HepG2 (cell line): ENCODE measurements around the gene MAB21L4. TPM values are rescaled to one million over a fixed set of nuclear protein-coding genes. Genes with fewer than 3 reads are reported as not detected.

Source experiments
- ATAC-seq: fragments of 200-7000 bp; cut with Tn5 transposase; 3 replicates; pipeline ENCODE4 v1.9.1; 2020; ENCODE audit warnings: mild to moderate bottlenecking, moderate library complexity
- BruUV-seq: library from RNA; stranded (reverse); fragments of 400-500 nt; replicated peaks from 2 replicates; lab custom pipeline; 2021; lab: Mats Ljungman, UMichigan
- CTCF ChIA-PET: fragments of 300-600 bp; formaldehyde crosslinking; extraction: SDS; loops from one replicate; lab custom pipeline; 2021; ENCODE audit warnings: low total read pairs, inconsistent platforms, low intra/inter-chr PET ratio; lab: Yijun Ruan, JAX
- POLR2A ChIA-PET: fragments of 350-600 bp; sonication (Branson Sonifier 250); formaldehyde crosslinking; loops from one replicate; lab custom pipeline; 2020; ENCODE audit warnings: antibody characterized with exemption, inconsistent platforms; lab: Yijun Ruan, JAX
- DNase-seq: peaks from one replicate; pipeline ENCODE4 v3.0.0-alpha.2; 2015; ENCODE audit warnings: low spot score
- FAIRE-seq: peaks from 3 replicates; lab custom pipeline; 2011; peaks lifted over from hg19 to GRCh38; lab: Jason Lieb, UNC
- H2AFZ ChIP-seq: one replicate; pipeline ENCODE4 v1.6.1; 2011; ENCODE audit warnings: low read length, inconsistent platforms
- H3K27ac ChIP-seq: fragments of 300-600 bp; 3 replicates; pipeline ENCODE4 v1.8.0; 2011; ENCODE audit warnings: mixed run types, mild to moderate bottlenecking, mixed read lengths, low read length, inconsistent platforms; ENCODE audit not compliant: insufficient read depth; ENCODE audit errors: extremely low read length
- H3K27me3 ChIP-seq, 2 experiments: fragments of 200-600 bp in 1 of 2; 2 replicates in 1 of 2; 3 replicates in 1 of 2; pipeline versions ENCODE4 v1.6.0 to v1.8.0; 2011; ENCODE audit warnings: low read length in 2 of 2, mild to moderate bottlenecking in 2 of 2, moderate library complexity in 2 of 2, inconsistent platforms in 1 of 2; ENCODE audit not compliant: insufficient read depth in 2 of 2, control insufficient read depth in 1 of 2
- H3K36me3 ChIP-seq, 2 experiments: fragments of 200-600 bp in 1 of 2; replicated peaks in 1 of 2; 2 replicates in 1 of 2; 3 replicates in 1 of 2; pipeline versions ENCODE4 v1.5.1 to v1.8.0; 2011; ENCODE audit warnings: low read length in 2 of 2, inconsistent platforms in 1 of 2; ENCODE audit not compliant: insufficient read depth in 2 of 2, control insufficient read depth in 1 of 2
- H3K4me1 ChIP-seq: 2 replicates; pipeline ENCODE4 v1.5.1; 2012; ENCODE audit warnings: low read length, inconsistent platforms; ENCODE audit not compliant: insufficient read depth
- H3K4me2 ChIP-seq: 2 replicates; pipeline ENCODE4 v1.6.0; 2011; ENCODE audit warnings: low read depth, low read length, inconsistent platforms
- H3K4me3 ChIP-seq, 3 experiments: fragments of 200-600 bp in 1 of 3; sonication (generic), shearing (Covaris generic) in 1 of 3; replicated peaks in 1 of 3; 2 replicates each; pipeline ENCODE4 v1.5.1; 2011 to 2016; ENCODE audit warnings: low read length in 3 of 3, inconsistent platforms in 2 of 3, low read depth in 2 of 3, mild to moderate bottlenecking in 2 of 3, control low read depth in 1 of 3, mixed read lengths in 1 of 3; ENCODE audit not compliant: insufficient read depth in 1 of 3
- H3K79me2 ChIP-seq: one replicate; pipeline ENCODE4 v1.6.1; 2011; ENCODE audit warnings: low read length, inconsistent platforms; ENCODE audit not compliant: insufficient read depth
- H3K9ac ChIP-seq: 2 replicates; pipeline ENCODE4 v1.6.0; 2011; ENCODE audit warnings: mild to moderate bottlenecking, low read depth, low read length, inconsistent platforms; ENCODE audit not compliant: insufficient read depth
- H3K9me3 ChIP-seq: 2 replicates; pipeline ENCODE4 v1.5.1; 2012; ENCODE audit warnings: mild to moderate bottlenecking, low read length
- H4K20me1 ChIP-seq: 2 replicates; pipeline ENCODE4 v1.6.0; 2011; ENCODE audit warnings: inconsistent platforms, mild to moderate bottlenecking, low read length, moderate library complexity; ENCODE audit not compliant: insufficient read depth
- CEBPG ChIP-seq: IDR thresholded peaks from 2 replicates; pipeline ENCODE4 v1.6.1; 2016
- EZH2 ChIP-seq: conservative IDR thresholded peaks from 2 replicates; pipeline ENCODE4 v1.6.1; 2012; ENCODE audit warnings: mild to moderate bottlenecking, low read depth, low read length, moderate library complexity
- FOSL2 ChIP-seq: sonication (generic); formaldehyde crosslinking; IDR thresholded peaks from 2 replicates; pipeline ENCODE4 v1.4.0; 2020; ENCODE audit warnings: missing genetic modification reagents
- GPBP1L1 ChIP-seq: sonication (generic); formaldehyde crosslinking; IDR thresholded peaks from 2 replicates; pipeline ENCODE4 v1.5.0; 2020; ENCODE audit warnings: mild to moderate bottlenecking, missing genetic modification reagents
- HNRNPUL1 ChIP-seq: fragments of 200-400 bp; formaldehyde crosslinking; IDR thresholded peaks from 2 replicates; pipeline ENCODE4 v1.6.1; 2017; ENCODE audit warnings: low read depth, mild to moderate bottlenecking, low read length, moderate library complexity
- JUND ChIP-seq: sonication (generic); formaldehyde crosslinking; IDR thresholded peaks from 2 replicates; pipeline ENCODE4 v1.8.0; 2022; ENCODE audit warnings: mild to moderate bottlenecking, missing genetic modification reagents
- KAT8 ChIP-seq: IDR thresholded peaks from 2 replicates; pipeline ENCODE4 v1.6.1; 2016; ENCODE audit warnings: missing genetic modification reagents, missing compliant biosample characterization
- NCOR1 ChIP-seq: fragments of 200-600 bp; sonication (generic); IDR thresholded peaks from 2 replicates; pipeline ENCODE4 v1.7.0; 2017; ENCODE audit warnings: antibody characterized with exemption, low read length, borderline replicate concordance
- SMARCC2 ChIP-seq: fragments of 450-650 bp; IDR thresholded peaks from 2 replicates; pipeline ENCODE4 v1.6.1; 2017; ENCODE audit warnings: antibody characterized with exemption, mild to moderate bottlenecking
- TEAD3 ChIP-seq: optimal IDR thresholded peaks from 2 replicates; pipeline ENCODE3; 2016; ENCODE audit warnings: borderline replicate concordance
- ZBTB10 ChIP-seq: sonication (generic); formaldehyde crosslinking; IDR thresholded peaks from 2 replicates; pipeline ENCODE4 v1.4.0; 2020; ENCODE audit warnings: missing genetic modification reagents, borderline replicate concordance
- ZBTB7B ChIP-seq: sonication (generic); formaldehyde crosslinking; IDR thresholded peaks from 2 replicates; pipeline ENCODE4 v1.4.0; 2020; ENCODE audit warnings: missing genetic modification reagents
- ZNF709 ChIP-seq: sonication (generic); formaldehyde crosslinking; IDR thresholded peaks from 2 replicates; pipeline ENCODE4 v1.5.0; 2020; ENCODE audit warnings: mild to moderate bottlenecking, missing genetic modification reagents
- ZNF800 ChIP-seq: sonication (generic); formaldehyde crosslinking; IDR thresholded peaks from 2 replicates; pipeline ENCODE4 v1.4.0; 2020; ENCODE audit warnings: missing genetic modification reagents
- WGBS: methylation state at CpG from one replicate; pipeline ENCODE4 v1.1.6; 2017; ENCODE audit warnings: low lambda C conversion rate; 5-methylcytosine and 5-hydroxymethylcytosine counted together
- in situ Hi-C: cut with HindIII; loops from 2 replicates; pipeline ENCODE4 v1.10.0; 2017; ENCODE audit warnings: low pct_unique_long_range_greater_than_20kb; ENCODE audit not compliant: extremely low pct_ligation_motif_present
- intact Hi-C: fragments of 100-400 bp; cut with micrococcal nuclease; formaldehyde crosslinking; loops from one replicate; pipeline ENCODE4 v1.10.0; 2022; ENCODE audit not compliant: unreplicated experiment
- polyA plus RNA-seq, 8 experiments: library from polyadenylated mRNA; depleted of rRNA in 3 of 8; stranded (reverse) in 7 of 8; unstranded in 1 of 8; fragments of >200 nt; fragmentation: Illumina TruSeq in 4 of 8; extraction: Trizol in 4 of 8; gene quantifications; 2 replicates each; pipeline versions ENCODE4 v1.2.1 to v1.2.3, GENCODE V29; 2011 to 2016; ENCODE audit warnings: low read depth in 4 of 8, missing spikeins in 1 of 8, mixed read lengths in 1 of 8; ENCODE audit not compliant: insufficient read depth in 1 of 8
- total RNA-seq, 5 experiments: library from RNA; depleted of rRNA; stranded (reverse); fragments of >200 nt; fragmentation: Illumina TruSeq; extraction: Trizol; gene quantifications; 2 replicates each; pipeline ENCODE4 v1.2.3, GENCODE V29; 2016; ENCODE audit warnings: low read depth in 1 of 5
- TF ChIP-seq, protein P1 (sequence below): sonication (generic); formaldehyde crosslinking; IDR thresholded peaks from 2 replicates; pipeline ENCODE4 v1.8.0; 2022; ENCODE audit warnings: mild to moderate bottlenecking, missing genetic modification reagents; ENCODE audit not compliant: insufficient replicate concordance

Gene MAB21L4
- total and polyA plus RNA-seq, 2 of the 13 experiments (the other 11 are each of a cell fraction or from before 2014, with no cell fraction given): 3.0 to 14.0 TPM

DNA sequence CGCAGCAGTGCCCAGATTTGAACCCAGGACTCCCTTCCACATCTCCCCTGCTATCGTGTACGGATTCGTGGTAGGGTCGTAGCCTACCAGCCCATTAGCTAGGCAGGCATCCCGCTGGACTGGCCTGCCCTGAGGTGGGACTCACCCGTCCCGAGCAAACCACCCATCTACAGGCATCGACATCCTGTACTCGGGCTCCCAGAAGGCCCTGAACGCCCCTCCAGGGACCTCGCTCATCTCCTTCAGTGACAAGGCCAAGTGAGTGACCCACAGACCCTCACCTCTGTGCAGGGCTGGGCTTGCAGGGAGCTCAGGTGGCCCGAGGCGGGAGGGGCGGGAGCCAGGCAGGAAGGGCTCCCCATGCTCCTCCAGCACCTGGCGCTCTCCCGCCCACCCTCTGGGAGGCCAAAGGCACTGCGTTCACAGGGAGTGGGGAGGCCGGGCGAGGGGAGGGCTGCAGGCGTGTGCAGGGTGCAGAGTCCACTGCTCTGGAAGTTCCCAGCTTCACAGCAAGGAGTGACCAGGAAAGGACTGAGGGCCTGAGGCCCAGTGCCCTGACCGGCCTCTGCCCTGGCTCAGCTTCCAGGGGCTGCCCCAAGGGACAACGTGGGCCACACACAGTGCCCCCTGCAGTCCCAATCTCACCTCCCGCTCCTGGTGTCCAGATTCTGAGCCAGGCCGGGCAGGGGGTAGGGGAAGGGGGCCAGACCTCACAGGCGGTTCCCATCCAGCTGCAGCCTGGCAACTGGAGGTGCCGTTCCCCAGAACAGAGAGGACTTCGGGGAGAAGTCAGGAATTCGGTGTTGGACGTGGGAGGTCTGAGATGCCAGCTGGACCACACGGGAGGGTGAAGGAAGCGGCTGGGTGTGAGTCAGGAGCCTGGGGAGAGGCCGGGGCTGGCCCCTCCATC lies 21.9 kb downstream of the MAB21L4 start:
- peak overlapping the region; percentile 88 for H3K27ac ChIP-seq
- no peak overlapping the region for H2AFZ ChIP-seq
- peak; percentile 92 for DNase-seq
- no TSS peak for BruUV-seq
- H4K20me1 ChIP-seq: no peaks in the 10 kb centered on the region
- intact Hi-C loops: loop anchor here (1.0 kb wide), 1 partner anchor 17 kb away; no protein-coding TSS in a partner anchor
- in situ Hi-C loops: loop anchor here (25.0 kb wide), 1 partner anchor 763 kb away; the partner anchor contains the start of genes ATG4B and THAP4
- peaks cover 88% of the 10 kb centered on the region for H3K4me1 ChIP-seq
- H3K4me3 ChIP-seq: peak overlapping the region in 1 of 3 experiments; percentile 39; a peak in 2 of 6 replicates
- 51% methylated on average over 31 of the region's 33 CpGs for WGBS
- no peaks in the 10 kb centered on the region for H3K79me2 ChIP-seq
- ChIA-PET POLR2A (interaction anchor here (0.7 to 7.1 kb wide), 16 partner anchors 10 to 441 kb away, joined by 3 to 83 read pairs (median 4); partner anchors contain the start of genes MAB21L4 and PASK), CTCF (interaction anchor here (0.9 to 1.8 kb wide), 2 partner anchors 17 to 23 kb away, joined by 6 to 13 read pairs; no protein-coding TSS in a partner anchor)
- H3K9ac ChIP-seq: peak overlapping the region; percentile 73
- no peaks in the 10 kb centered on the region for H3K27me3 ChIP-seq
- H3K4me2 ChIP-seq: peak overlapping the region; percentile 54
- H3K36me3 ChIP-seq: no peaks in the 10 kb centered on the region; a peak in 1 of 5 replicates
- ATAC-seq: peak; percentile 87
- FAIRE-seq: peak; percentile 95
- H3K9me3 ChIP-seq: no peaks in the 10 kb centered on the region
- TF ChIP-seq EZH2 (no peak), GPBP1L1 (CRISPR knock-in tag) (no peak), SMARCC2 (no peak), TEAD3 (CRISPR knock-in tag) (peak; percentile 73), ZBTB10 (CRISPR knock-in tag) (no peak), ZNF800 (CRISPR knock-in tag) (peak; percentile 69; the same call in 1 of the 2 replicates), NCOR1 (peak; percentile 88; the same call in 1 of the 2 replicates), JUND (CRISPR knock-in tag) (no peak), FOSL2 (CRISPR knock-in tag) (peak; percentile 71), CEBPG (CRISPR knock-in tag) (peak; percentile 58), ZNF709 (peak; percentile 85), HNRNPUL1 (no peak), ZBTB7B (CRISPR knock-in tag) (peak; percentile 97), KAT8 (CRISPR knock-in tag) (peak; percentile 91)
- TF ChIP-seq, protein P1, sequence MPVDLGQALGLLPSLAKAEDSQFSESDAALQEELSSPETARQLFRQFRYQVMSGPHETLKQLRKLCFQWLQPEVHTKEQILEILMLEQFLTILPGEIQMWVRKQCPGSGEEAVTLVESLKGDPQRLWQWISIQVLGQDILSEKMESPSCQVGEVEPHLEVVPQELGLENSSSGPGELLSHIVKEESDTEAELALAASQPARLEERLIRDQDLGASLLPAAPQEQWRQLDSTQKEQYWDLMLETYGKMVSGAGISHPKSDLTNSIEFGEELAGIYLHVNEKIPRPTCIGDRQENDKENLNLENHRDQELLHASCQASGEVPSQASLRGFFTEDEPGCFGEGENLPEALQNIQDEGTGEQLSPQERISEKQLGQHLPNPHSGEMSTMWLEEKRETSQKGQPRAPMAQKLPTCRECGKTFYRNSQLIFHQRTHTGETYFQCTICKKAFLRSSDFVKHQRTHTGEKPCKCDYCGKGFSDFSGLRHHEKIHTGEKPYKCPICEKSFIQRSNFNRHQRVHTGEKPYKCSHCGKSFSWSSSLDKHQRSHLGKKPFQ: no peak
